ENCODE results near the gene CDH4.

DNA sequence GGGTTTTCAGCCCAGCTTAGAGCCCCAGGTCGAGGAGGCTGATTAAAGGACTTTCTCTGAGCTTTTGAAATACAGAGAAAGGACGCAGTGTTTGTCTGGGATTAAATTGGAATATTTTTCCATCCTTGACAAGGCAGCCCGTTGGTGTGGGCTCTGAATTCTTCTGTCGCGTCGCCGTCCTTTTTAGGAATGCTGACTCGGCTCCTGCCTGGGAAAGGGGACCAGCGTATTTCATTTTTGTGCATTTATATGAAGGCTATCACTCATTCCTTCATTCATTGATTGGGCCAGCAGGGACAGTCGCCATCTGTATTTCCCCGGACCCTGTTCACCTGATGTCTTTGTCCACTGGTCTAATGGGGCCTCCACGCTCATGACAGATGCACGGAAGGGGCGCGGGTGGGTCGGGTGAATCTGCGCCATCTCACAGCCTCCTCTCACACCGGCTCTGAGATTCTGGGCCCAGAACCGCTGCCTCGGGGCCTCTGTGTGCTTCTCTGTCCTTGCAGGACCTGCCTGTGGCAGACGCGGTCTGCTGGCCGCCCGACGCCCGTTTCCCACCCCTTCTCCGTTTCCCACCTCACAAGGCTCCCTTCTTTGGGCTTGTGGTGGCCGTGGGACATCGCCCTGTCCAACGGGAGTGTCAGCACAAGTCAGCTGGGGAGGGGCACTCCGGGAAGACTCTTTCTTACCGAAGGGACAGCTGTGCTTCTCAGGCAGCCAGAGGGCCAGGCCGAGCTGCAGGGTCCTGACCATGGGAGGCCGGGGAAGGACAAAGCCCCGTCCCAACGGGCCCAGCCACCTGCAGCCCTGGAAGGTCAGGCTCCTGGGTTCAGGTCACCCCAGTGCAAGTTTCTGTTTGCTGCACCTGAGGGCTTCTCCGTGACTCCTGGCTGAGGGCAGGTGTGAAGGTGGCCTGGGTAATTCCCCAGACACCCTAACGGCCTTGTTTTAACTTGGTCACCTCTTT is 656.3 kb downstream of the CDH4 start:
- TF ChIP-seq POLR2A (IDR thresholded peaks at IDR 0.05; ENCODE audit: low read length): no peak
- TF ChIP-seq GATA1 (IDR thresholded peaks at IDR 0.05; ENCODE audit: low read depth, low read length): no peak
